Prostate gland (tissue), 2 donors: Measurements from ENCODE around the gene ZXDC. TPM values are rescaled to one million over a fixed set of nuclear protein-coding genes. Genes with fewer than 3 reads are reported as not detected.

Experiments used
- DNase-seq: peaks from one replicate; pipeline ENCODE4 v3.0.0-alpha.2; 2019; ENCODE audit warnings: low spot score
- H3K27ac ChIP-seq, 2 donors: fragments of 200-600 bp; sonication (generic); 2 replicates each; pipeline ENCODE4 v1.5.1; 2017 to 2019
- H3K27me3 ChIP-seq: fragments of 200-600 bp; sonication (generic); replicated peaks from 2 replicates; pipeline ENCODE4 v1.5.1; 2019; ENCODE audit not compliant: insufficient read depth
- H3K36me3 ChIP-seq, 2 donors: fragments of 200-600 bp; sonication (generic); 1 replicate in 1 of 2; 2 replicates in 1 of 2; pipeline versions ENCODE4 v1.5.1 to v1.8.1; 2017 to 2019
- H3K4me1 ChIP-seq: fragments of 200-600 bp; sonication (generic); replicated peaks from 2 replicates; pipeline ENCODE4 v1.5.1; 2019
- H3K4me3 ChIP-seq, 2 donors: fragments of 200-600 bp; sonication (generic); 2 replicates each; pipeline ENCODE4 v1.5.1; 2017 to 2019
- H3K9me3 ChIP-seq: fragments of 200-600 bp; sonication (generic); 2 replicates; pipeline ENCODE4 v1.5.1; 2017
- POLR2A ChIP-seq: fragments of 450-650 bp; IDR thresholded peaks from one replicate; pipeline ENCODE4 v1.6.1; 2016; ENCODE audit warnings: antibody characterized with exemption, mild to moderate bottlenecking
- POLR2AphosphoS5 ChIP-seq: sonication (generic); formaldehyde crosslinking; IDR thresholded peaks from one replicate; pipeline ENCODE4 v1.6.1; 2017; ENCODE audit warnings: antibody characterized with exemption
- WGBS: methylation state at CpG from one replicate; pipeline ENCODE4 v1.1.5; 2018; 5-methylcytosine and 5-hydroxymethylcytosine counted together
- intact Hi-C: fragments of 100-400 bp; cut with DNase I; formaldehyde crosslinking; loops from one replicate; pipeline ENCODE4 v1.14.2; 2022
- total RNA-seq, 2 donors: library from RNA; depleted of rRNA; stranded (reverse); fragments of >200 nt; gene quantifications; one replicate each; pipeline ENCODE4 v1.1.0, GENCODE V29; 2016
- TF ChIP-seq, protein P1 (sequence below), 4 experiments: fragments of 200-600 bp in 2 of 4; fragments of 450-650 bp in 2 of 4; sonication (generic) in 2 of 4; IDR thresholded peaks; 1 replicate in 3 of 4; 2 replicates in 1 of 4; pipeline ENCODE4 v1.5.1; 2016 to 2019; ENCODE audit warnings: antibody characterized with exemption in 4 of 4, mild to moderate bottlenecking in 2 of 4, moderate library complexity in 2 of 4

ZXDC gene
- total RNA-seq, 2 donors from 2014 or later: 47.7 to 87.0 TPM

GRCh38 chr3:126485956-126486355 is 10.3 kb upstream of the ZXDC start:
- DNase-seq: no peak
- no peak overlapping the region for H3K27ac ChIP-seq
- H3K9me3 ChIP-seq: no peaks in the 10 kb centered on the region
- no peak overlapping the region for H3K4me3 ChIP-seq
- TF ChIP-seq, protein P1, sequence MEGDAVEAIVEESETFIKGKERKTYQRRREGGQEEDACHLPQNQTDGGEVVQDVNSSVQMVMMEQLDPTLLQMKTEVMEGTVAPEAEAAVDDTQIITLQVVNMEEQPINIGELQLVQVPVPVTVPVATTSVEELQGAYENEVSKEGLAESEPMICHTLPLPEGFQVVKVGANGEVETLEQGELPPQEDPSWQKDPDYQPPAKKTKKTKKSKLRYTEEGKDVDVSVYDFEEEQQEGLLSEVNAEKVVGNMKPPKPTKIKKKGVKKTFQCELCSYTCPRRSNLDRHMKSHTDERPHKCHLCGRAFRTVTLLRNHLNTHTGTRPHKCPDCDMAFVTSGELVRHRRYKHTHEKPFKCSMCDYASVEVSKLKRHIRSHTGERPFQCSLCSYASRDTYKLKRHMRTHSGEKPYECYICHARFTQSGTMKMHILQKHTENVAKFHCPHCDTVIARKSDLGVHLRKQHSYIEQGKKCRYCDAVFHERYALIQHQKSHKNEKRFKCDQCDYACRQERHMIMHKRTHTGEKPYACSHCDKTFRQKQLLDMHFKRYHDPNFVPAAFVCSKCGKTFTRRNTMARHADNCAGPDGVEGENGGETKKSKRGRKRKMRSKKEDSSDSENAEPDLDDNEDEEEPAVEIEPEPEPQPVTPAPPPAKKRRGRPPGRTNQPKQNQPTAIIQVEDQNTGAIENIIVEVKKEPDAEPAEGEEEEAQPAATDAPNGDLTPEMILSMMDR (IDR thresholded peaks at IDR 0.05): no peak
- TF ChIP-seq POLR2AphosphoS5 (no peak), POLR2A (no peak)
- no peaks in the 10 kb centered on the region for H3K27me3 ChIP-seq
- H3K36me3 ChIP-seq: no peaks in the 10 kb centered on the region
- WGBS: 98% methylated on average over 9 of the region's 9 CpGs
- intact Hi-C loops: no loop called here
- H3K4me1 ChIP-seq: no peaks in the 10 kb centered on the region

DNA sequence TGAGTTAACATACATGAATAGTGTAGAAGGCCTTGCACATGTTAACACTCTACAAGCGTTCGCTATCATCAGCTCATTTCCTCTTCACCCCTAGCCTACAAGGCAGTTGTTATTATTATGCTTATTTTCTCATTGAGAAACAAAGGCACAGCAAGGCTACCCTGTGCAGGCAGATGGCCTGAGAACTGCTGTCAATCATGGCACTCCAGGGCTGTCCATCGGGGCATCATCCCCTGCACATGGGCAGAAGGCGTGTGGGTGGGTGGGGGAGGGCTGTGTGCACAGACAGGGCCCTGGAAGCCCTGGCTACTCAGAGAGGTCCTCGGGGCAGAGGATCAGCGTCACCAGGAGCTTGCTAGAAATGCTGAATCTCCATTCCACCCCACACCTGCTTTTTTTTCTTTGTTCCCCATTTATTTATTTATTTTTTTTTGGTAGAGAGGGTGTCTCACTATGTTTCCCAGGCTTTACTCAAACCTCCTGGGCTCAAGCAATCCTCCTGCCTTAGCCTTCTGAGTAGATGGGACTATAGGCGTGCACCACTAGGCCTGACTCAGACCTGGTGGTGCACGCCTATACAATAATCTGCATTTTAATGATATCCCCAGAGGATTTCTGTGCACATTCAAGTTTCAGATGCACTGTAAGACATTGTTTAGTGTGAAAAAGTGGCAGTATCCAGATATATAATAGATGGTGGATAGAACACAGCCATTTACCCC is 9.6 kb upstream of the ZXDC start:
- intact Hi-C loops: no loop called here
- H3K4me3 ChIP-seq: no peak overlapping the region
- WGBS: 93% methylated on average over 8 of the region's 8 CpGs

DNA sequence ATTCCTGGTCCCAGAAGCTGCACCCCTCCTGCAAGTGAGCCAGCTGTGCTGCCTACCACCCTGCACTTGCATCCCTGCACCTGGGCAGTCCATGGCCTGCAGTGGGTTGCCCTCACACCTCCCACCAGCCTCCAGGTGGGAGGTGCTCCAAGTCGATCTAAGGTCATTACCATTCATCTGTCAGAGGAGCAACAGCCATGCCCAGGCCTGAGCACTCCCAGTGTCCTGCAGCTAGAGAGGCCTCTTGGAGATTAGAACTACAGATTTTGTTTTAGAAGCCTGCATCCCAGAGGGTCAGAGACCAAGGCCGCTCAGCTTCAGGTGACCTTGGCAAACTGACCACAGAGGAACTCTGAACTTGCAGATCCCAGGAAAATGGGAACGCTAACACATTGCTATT is 9.0 kb upstream of the ZXDC start:
- H3K4me3 ChIP-seq: no peak overlapping the region
- no peaks in the 10 kb centered on the region for H3K36me3 ChIP-seq
- H3K27me3 ChIP-seq: no peaks in the 10 kb centered on the region
- H3K4me1 ChIP-seq: no peaks in the 10 kb centered on the region
- DNase-seq: no peak
- H3K9me3 ChIP-seq: no peaks in the 10 kb centered on the region
- intact Hi-C loops: no loop called here
- 82% methylated on average over 3 of the region's 3 CpGs for WGBS
- no peak overlapping the region for H3K27ac ChIP-seq
- TF ChIP-seq POLR2A: no peak
- TF ChIP-seq, protein P1 (IDR thresholded peaks at IDR 0.05): no peak
- TF ChIP-seq POLR2AphosphoS5: no peak

More for the DNA sequence above, 9.6 kb upstream of the ZXDC start:
- TF ChIP-seq POLR2AphosphoS5 (no peak), POLR2A (no peak)
- TF ChIP-seq, protein P1 (IDR thresholded peaks at IDR 0.05): no peak
- Histone ChIP-seq H3K9me3 (no peaks in the 10 kb centered on the region), H3K4me1 (no peaks in the 10 kb centered on the region), H3K36me3 (no peaks in the 10 kb centered on the region), H3K27me3 (no peaks in the 10 kb centered on the region), H3K27ac (no peak overlapping the region)
- DNase-seq: no peak

GRCh38 chr3:126484148-126484547 is 8.5 kb upstream of the ZXDC start:
- Histone ChIP-seq H3K27ac (no peak overlapping the region), H3K4me3 (no peak overlapping the region), H3K27me3 (no peaks in the 10 kb centered on the region), H3K36me3 (no peaks in the 10 kb centered on the region), H3K9me3 (no peaks in the 10 kb centered on the region), H3K4me1 (no peaks in the 10 kb centered on the region)
- 65% methylated on average over 3 of the region's 3 CpGs for WGBS
- intact Hi-C loops: no loop called here
- TF ChIP-seq, protein P1 (IDR thresholded peaks at IDR 0.05): no peak
- TF ChIP-seq POLR2AphosphoS5: no peak
- TF ChIP-seq POLR2A: no peak
- no peak for DNase-seq

DNA sequence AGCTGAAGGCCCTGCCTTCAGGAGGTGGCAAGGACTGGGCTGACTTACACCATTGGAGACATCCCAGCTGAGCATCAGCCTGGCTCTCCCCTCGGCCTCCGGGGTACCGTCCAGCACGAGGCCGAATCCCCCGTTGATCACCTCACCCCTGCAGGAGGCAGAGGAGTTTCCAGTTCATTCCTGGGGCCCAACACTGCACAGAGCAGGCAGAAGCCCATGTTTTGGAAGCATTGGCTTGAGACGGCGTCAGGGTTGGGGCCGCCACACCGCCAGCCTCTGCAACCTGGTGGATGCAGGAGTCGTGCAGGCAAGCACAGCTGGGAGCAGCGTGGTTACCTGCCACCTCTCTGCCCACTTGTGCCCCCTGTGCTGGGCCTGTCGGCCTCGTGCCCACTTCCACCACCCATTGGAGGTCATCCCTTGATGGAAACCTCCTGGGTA is 7.7 kb upstream of the ZXDC start:
- no peak for DNase-seq
- intact Hi-C loops: no loop called here
- WGBS: 92% methylated on average over 14 of the region's 14 CpGs
- no peak overlapping the region for H3K4me3 ChIP-seq
- no peaks in the 10 kb centered on the region for H3K4me1 ChIP-seq
- no peaks in the 10 kb centered on the region for H3K27me3 ChIP-seq
- H3K9me3 ChIP-seq: no peaks in the 10 kb centered on the region
- H3K36me3 ChIP-seq: no peaks in the 10 kb centered on the region
- no peak for TF ChIP-seq POLR2AphosphoS5
- no peak for TF ChIP-seq POLR2A
- TF ChIP-seq, protein P1 (IDR thresholded peaks at IDR 0.05): no peak
- no peak overlapping the region for H3K27ac ChIP-seq
